DND-41 (cell line): ENCODE measurements around the gene GATA5.
A peak's percentile ranks its signal among the peaks of the same experiment; 100 is the strongest.

Experiments
- ATAC-seq: fragments of 200-7000 bp; cut with Tn5 transposase; 3 replicates; pipeline ENCODE4 v1.9.1; 2021; ENCODE audit warnings: low read depth; ENCODE audit not compliant: insufficient read depth
- DNase-seq: peaks from one replicate; pipeline ENCODE4 v3.0.0-alpha.2; 2020
- H2AFZ ChIP-seq: 2 replicates; pipeline ENCODE4 v1.6.0; 2012; ENCODE audit warnings: low read depth, low read length
- H3K27ac ChIP-seq: 2 replicates; pipeline ENCODE4 v1.5.1; 2012; ENCODE audit warnings: low read length, inconsistent platforms
- H3K27me3 ChIP-seq: fragments of 200-600 bp; sonication (generic); 2 replicates; pipeline ENCODE4 v1.6.0; 2012; ENCODE audit warnings: low read length, mild to moderate bottlenecking, inconsistent platforms; ENCODE audit not compliant: insufficient read depth, poor library complexity
- H3K36me3 ChIP-seq: 2 replicates; pipeline ENCODE4 v1.5.1; 2012; ENCODE audit warnings: low read length, inconsistent platforms; ENCODE audit not compliant: insufficient read depth
- H3K4me1 ChIP-seq: 2 replicates; pipeline ENCODE4 v1.5.1; 2012; ENCODE audit warnings: mild to moderate bottlenecking, low read length; ENCODE audit not compliant: insufficient read depth
- H3K4me2 ChIP-seq: 2 replicates; pipeline ENCODE4 v1.6.0; 2012; ENCODE audit warnings: mild to moderate bottlenecking, moderate library complexity, low read length, inconsistent platforms; ENCODE audit not compliant: insufficient read depth
- H3K4me3 ChIP-seq, 2 experiments: fragments of 200-600 bp in 1 of 2; shearing (Covaris generic) in 1 of 2; 2 replicates each; pipeline ENCODE4 v1.5.1; 2012 to 2016; ENCODE audit warnings: inconsistent platforms in 2 of 2, low read length in 2 of 2, mild to moderate bottlenecking in 2 of 2, low read depth in 1 of 2, moderate library complexity in 1 of 2
- H3K79me2 ChIP-seq: 2 replicates; pipeline ENCODE4 v1.6.0; 2012; ENCODE audit warnings: low read length, inconsistent platforms; ENCODE audit not compliant: insufficient read depth
- H3K9ac ChIP-seq: 2 replicates; pipeline ENCODE4 v1.6.0; 2012; ENCODE audit warnings: low read depth, mild to moderate bottlenecking, inconsistent platforms, low read length, moderate library complexity
- H3K9me3 ChIP-seq: 2 replicates; pipeline ENCODE4 v1.5.1; 2012; ENCODE audit warnings: low read length, moderate library complexity, mild to moderate bottlenecking, inconsistent platforms; ENCODE audit not compliant: insufficient read depth, severe bottlenecking
- H4K20me1 ChIP-seq: 2 replicates; pipeline ENCODE4 v1.6.0; 2012; ENCODE audit warnings: low read length; ENCODE audit not compliant: insufficient read depth
- CTCF ChIP-seq: IDR thresholded peaks from 2 replicates; pipeline ENCODE4 v1.5.1; 2012; ENCODE audit warnings: borderline replicate concordance, low read length, moderate library complexity, mild to moderate bottlenecking; ENCODE audit not compliant: poor library complexity, severe bottlenecking; ENCODE audit errors: extremely low read depth
- EZH2 ChIP-seq: IDR thresholded peaks from 3 replicates; pipeline ENCODE4 v1.6.1; 2012; ENCODE audit warnings: borderline replicate concordance, low read depth, mild to moderate bottlenecking, moderate library complexity, low read length, inconsistent platforms; ENCODE audit not compliant: severe bottlenecking

The GATA5 gene

GRCh38 chr20:62511915-62512610 lies 36.3 kb upstream of the GATA5 start:
- ATAC-seq (no peak), DNase-seq (no peak)
- no peaks in the 10 kb centered on the region for H3K79me2 ChIP-seq
- no peaks in the 10 kb centered on the region for H3K36me3 ChIP-seq
- H4K20me1 ChIP-seq = peaks cover 35% of the 10 kb centered on the region
- no peaks in the 10 kb centered on the region for H3K9me3 ChIP-seq
- no peak overlapping the region for H3K4me3 ChIP-seq
- TF ChIP-seq CTCF (no peak), EZH2 (no peak)
- H3K4me2 ChIP-seq = no peak overlapping the region
- no peak overlapping the region for H3K27ac ChIP-seq
- no peaks in the 10 kb centered on the region for H3K4me1 ChIP-seq
- H3K9ac ChIP-seq = no peak overlapping the region
- H2AFZ ChIP-seq = no peak overlapping the region
- H3K27me3 ChIP-seq = peaks cover 18% of the 10 kb centered on the region

GRCh38 chr20:62511300-62511914 lies 35.6 kb upstream of the GATA5 start:
- H3K9me3 ChIP-seq = no peaks in the 10 kb centered on the region
- ATAC-seq (no peak), DNase-seq (no peak)
- no peak overlapping the region for H3K27ac ChIP-seq
- no peak overlapping the region for H2AFZ ChIP-seq
- no peaks in the 10 kb centered on the region for H3K4me1 ChIP-seq
- H4K20me1 ChIP-seq = peaks cover 30% of the 10 kb centered on the region
- H3K4me3 ChIP-seq = no peak overlapping the region
- H3K79me2 ChIP-seq = no peaks in the 10 kb centered on the region
- H3K36me3 ChIP-seq = no peaks in the 10 kb centered on the region
- H3K4me2 ChIP-seq = no peak overlapping the region
- TF ChIP-seq EZH2 = no peak
- peaks cover 18% of the 10 kb centered on the region for H3K27me3 ChIP-seq
- no peak overlapping the region for H3K9ac ChIP-seq

GRCh38 chr20:62508641-62509051 lies 32.9 kb upstream of the GATA5 start:
- Histone ChIP-seq H3K9ac (no peak overlapping the region), H3K9me3 (no peaks in the 10 kb centered on the region), H3K4me2 (no peak overlapping the region), H4K20me1 (peaks cover 20% of the 10 kb centered on the region), H3K27me3 (peaks cover 13% of the 10 kb centered on the region), H3K79me2 (no peaks in the 10 kb centered on the region), H2AFZ (no peak overlapping the region), H3K4me1 (no peaks in the 10 kb centered on the region), H3K4me3 (no peak overlapping the region), H3K27ac (no peak overlapping the region), H3K36me3 (no peaks in the 10 kb centered on the region)
- ATAC-seq (peak; percentile 55; the same call in 1 of the 3 replicates), DNase-seq (peak; percentile 23)
- TF ChIP-seq CTCF = no peak
- TF ChIP-seq EZH2 = no peak

- no peak; the same call in 2 of the 3 replicates for ATAC-seq
- Histone ChIP-seq H3K27me3 (peaks cover 7% of the 10 kb centered on the region), H3K4me2 (no peak overlapping the region), H3K36me3 (no peaks in the 10 kb centered on the region), H3K79me2 (no peaks in the 10 kb centered on the region), H3K9me3 (no peaks in the 10 kb centered on the region), H2AFZ (no peak overlapping the region), H3K27ac (no peak overlapping the region), H4K20me1 (peaks cover 15% of the 10 kb centered on the region), H3K9ac (no peak overlapping the region), H3K4me3 (no peak overlapping the region), H3K4me1 (no peaks in the 10 kb centered on the region)
- TF ChIP-seq EZH2 (no peak), CTCF (no peak)
- DNase-seq = no peak
Measured at GRCh38 chr20:62507991-62508640, 32.3 kb upstream of the GATA5 start.
